Smooth muscle cell (in vitro differentiated cells): ENCODE data around the gene TENM4. TPM values are rescaled to one million over a fixed set of nuclear protein-coding genes. Genes with fewer than 3 reads are reported as not detected.

ENCODE experiments used
- DNase-seq: peaks from one replicate; lab custom pipeline; 2025; ENCODE audit not compliant: unreplicated experiment; lab: John Stamatoyannopoulos, UW
- H2AFZ ChIP-seq: fragments of 200-600 bp; sonication (generic); 2 replicates; pipeline ENCODE4 v1.6.0; 2016; ENCODE audit warnings: antibody characterized with exemption, low read depth, mild to moderate bottlenecking
- H3F3A ChIP-seq: fragments of 200-600 bp; sonication (generic); 2 replicates; pipeline ENCODE4 v1.6.0; 2017; ENCODE audit warnings: antibody characterized with exemption, low read depth
- H3K27ac ChIP-seq: fragments of 200-600 bp; sonication (generic); 2 replicates; pipeline ENCODE4 v1.5.1; 2016; ENCODE audit warnings: low read depth, mild to moderate bottlenecking
- H3K27me3 ChIP-seq: fragments of 200-600 bp; sonication (generic); 2 replicates; pipeline ENCODE4 v1.6.1; 2016; ENCODE audit warnings: low read depth, mild to moderate bottlenecking
- H3K36me3 ChIP-seq: fragments of 200-600 bp; sonication (generic); 2 replicates; pipeline ENCODE4 v1.5.1; 2016; ENCODE audit warnings: low read depth
- H3K4me1 ChIP-seq: fragments of 200-600 bp; sonication (generic); 2 replicates; pipeline ENCODE4 v1.5.1; 2016; ENCODE audit warnings: low read depth
- H3K4me2 ChIP-seq: fragments of 200-600 bp; sonication (generic); 2 replicates; pipeline ENCODE4 v1.6.0; 2016; ENCODE audit warnings: mild to moderate bottlenecking
- H3K4me3 ChIP-seq: fragments of 200-600 bp; sonication (generic); 2 replicates; pipeline ENCODE4 v1.5.1; 2016; ENCODE audit warnings: mild to moderate bottlenecking
- H3K79me2 ChIP-seq: fragments of 200-600 bp; sonication (generic); 2 replicates; pipeline ENCODE4 v1.6.0; 2016; ENCODE audit warnings: low read depth, mild to moderate bottlenecking
- H3K9ac ChIP-seq: fragments of 200-600 bp; sonication (generic); 2 replicates; pipeline ENCODE4 v1.6.0; 2016; ENCODE audit warnings: low read depth
- H3K9me3 ChIP-seq: fragments of 200-600 bp; sonication (generic); replicated peaks from 2 replicates; pipeline ENCODE4 v1.5.1; 2016; ENCODE audit warnings: low read depth
- H4K20me1 ChIP-seq: fragments of 200-600 bp; sonication (generic); 2 replicates; pipeline ENCODE4 v1.6.0; 2016; ENCODE audit warnings: low read depth
- WGBS: methylation state at CpG from one replicate; pipeline ENCODE4 v1.1.7; 2016; ENCODE audit warnings: low lambda C conversion rate; 5-methylcytosine and 5-hydroxymethylcytosine counted together
- polyA plus RNA-seq: library from polyadenylated mRNA; unstranded; fragments of >200 nt; fragmentation: Nextera tagmentation; extraction: Ambion mirVana; gene quantifications from 2 replicates; pipeline ENCODE4 v1.2.1, GENCODE V29; 2016
- total RNA-seq: library from RNA; depleted of rRNA; stranded (reverse); fragments of >200 nt; gene quantifications from 2 replicates; pipeline ENCODE4 v1.2.3, GENCODE V29; 2014
- TF ChIP-seq, protein P1 (sequence below): fragments of 200-600 bp; sonication (generic); IDR thresholded peaks from 2 replicates; pipeline ENCODE4 v1.5.1; 2017; ENCODE audit warnings: borderline replicate concordance, mild to moderate bottlenecking, antibody characterized with exemption; ENCODE audit not compliant: insufficient read depth, poor library complexity, severe bottlenecking

The TENM4 gene
- total and polyA plus RNA-seq, 2 experiments from 2014 or later = 31.6 to 38.2 TPM

DNA sequence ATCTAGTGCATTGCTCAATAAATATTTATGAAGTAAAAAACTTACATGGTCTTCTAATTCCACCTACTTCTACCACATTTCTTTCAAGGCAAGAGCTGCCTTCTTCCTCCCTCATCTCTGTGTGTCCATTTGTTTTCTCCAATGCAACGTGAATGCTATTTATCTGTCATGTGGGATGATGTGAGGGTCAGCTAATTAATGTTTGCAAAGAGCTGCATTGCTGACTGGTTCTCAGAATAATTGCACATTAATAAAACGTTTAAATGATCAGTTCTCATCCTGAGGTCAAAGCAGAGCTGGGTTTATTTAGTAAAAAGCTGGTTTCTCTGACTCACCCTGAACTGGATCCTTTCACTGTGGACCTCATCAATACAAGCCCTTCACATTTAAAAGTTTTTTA is 8.7 kb downstream of the TENM4 start:
- no peak overlapping the region for H3K4me2 ChIP-seq
- H3K27me3 ChIP-seq = peaks cover 9% of the 10 kb centered on the region
- H3F3A ChIP-seq = no peaks in the 10 kb centered on the region
- H3K27ac ChIP-seq = peak overlapping the region; percentile 39
- no peaks in the 10 kb centered on the region for H3K36me3 ChIP-seq
- no peak overlapping the region for H3K9ac ChIP-seq
- no peak overlapping the region for H2AFZ ChIP-seq
- H3K4me3 ChIP-seq = no peak overlapping the region
- TF ChIP-seq, protein P1, sequence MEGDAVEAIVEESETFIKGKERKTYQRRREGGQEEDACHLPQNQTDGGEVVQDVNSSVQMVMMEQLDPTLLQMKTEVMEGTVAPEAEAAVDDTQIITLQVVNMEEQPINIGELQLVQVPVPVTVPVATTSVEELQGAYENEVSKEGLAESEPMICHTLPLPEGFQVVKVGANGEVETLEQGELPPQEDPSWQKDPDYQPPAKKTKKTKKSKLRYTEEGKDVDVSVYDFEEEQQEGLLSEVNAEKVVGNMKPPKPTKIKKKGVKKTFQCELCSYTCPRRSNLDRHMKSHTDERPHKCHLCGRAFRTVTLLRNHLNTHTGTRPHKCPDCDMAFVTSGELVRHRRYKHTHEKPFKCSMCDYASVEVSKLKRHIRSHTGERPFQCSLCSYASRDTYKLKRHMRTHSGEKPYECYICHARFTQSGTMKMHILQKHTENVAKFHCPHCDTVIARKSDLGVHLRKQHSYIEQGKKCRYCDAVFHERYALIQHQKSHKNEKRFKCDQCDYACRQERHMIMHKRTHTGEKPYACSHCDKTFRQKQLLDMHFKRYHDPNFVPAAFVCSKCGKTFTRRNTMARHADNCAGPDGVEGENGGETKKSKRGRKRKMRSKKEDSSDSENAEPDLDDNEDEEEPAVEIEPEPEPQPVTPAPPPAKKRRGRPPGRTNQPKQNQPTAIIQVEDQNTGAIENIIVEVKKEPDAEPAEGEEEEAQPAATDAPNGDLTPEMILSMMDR = no peak
- H3K79me2 ChIP-seq = peaks cover 90% of the 10 kb centered on the region
- H3K4me1 ChIP-seq = no peaks in the 10 kb centered on the region
- no peak for DNase-seq
- no peaks in the 10 kb centered on the region for H3K9me3 ChIP-seq
- H4K20me1 ChIP-seq = peaks cover 98% of the 10 kb centered on the region
- WGBS = 45% methylated on average over 2 of the region's 2 CpGs

DNA sequence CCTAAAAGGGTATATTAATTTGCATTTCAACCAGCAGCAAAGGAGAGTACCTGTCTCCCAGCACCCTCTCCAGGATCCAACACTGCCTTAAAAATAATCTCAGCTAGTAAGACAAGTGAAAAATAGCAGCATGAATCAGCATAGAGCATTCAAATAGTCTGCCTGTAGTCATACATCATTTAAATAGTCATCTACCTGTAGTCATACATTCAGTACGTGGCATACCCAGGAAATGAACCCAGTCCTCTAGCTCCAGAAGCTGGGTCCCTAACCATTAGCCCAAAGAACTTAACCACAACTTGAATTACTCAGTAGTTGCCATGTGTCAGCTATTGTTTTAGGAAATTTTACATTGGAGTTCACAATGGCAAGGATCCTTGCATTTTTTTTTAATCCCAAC is 9.3 kb downstream of the TENM4 start:
- peaks cover 90% of the 10 kb centered on the region for H3K79me2 ChIP-seq
- no peaks in the 10 kb centered on the region for H3K36me3 ChIP-seq
- DNase-seq = no peak
- peak overlapping the region; percentile 53 for H3K27ac ChIP-seq
- H3K4me2 ChIP-seq = peak overlapping the region; percentile 10
- WGBS = 27% methylated on average over 1 of the region's 1 CpG
- no peak overlapping the region for H3K9ac ChIP-seq
- peaks cover 95% of the 10 kb centered on the region for H4K20me1 ChIP-seq
- no peak overlapping the region for H3K4me3 ChIP-seq
- no peaks in the 10 kb centered on the region for H3K9me3 ChIP-seq
- no peaks in the 10 kb centered on the region for H3F3A ChIP-seq
- no peak overlapping the region for H2AFZ ChIP-seq
- TF ChIP-seq, protein P1 = no peak
- H3K27me3 ChIP-seq = peaks cover 3% of the 10 kb centered on the region
- H3K4me1 ChIP-seq = no peaks in the 10 kb centered on the region

DNA sequence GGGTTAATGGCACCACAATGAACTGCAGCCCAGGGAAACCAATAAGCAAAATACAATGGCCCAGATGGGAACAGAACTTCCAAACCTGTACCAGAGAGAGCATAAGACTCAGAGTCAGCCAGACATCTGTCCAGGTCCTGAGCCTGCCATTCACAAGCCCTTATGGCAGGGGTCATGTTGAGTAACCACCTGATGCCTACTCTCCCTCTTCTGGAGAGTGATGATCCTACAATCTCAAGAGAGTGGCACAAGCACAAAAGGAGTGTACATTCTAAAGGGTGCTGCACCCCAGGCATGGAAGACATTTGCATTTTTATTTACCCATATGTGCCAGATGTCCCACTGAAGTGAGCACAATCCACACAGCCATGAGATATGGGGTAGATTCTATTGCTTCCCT is 10.6 kb downstream of the TENM4 start:
- Histone ChIP-seq H3K27ac (no peak overlapping the region), H3K9ac (no peak overlapping the region), H4K20me1 (peaks cover 93% of the 10 kb centered on the region), H3K4me3 (no peak overlapping the region), H3K4me1 (no peaks in the 10 kb centered on the region), H2AFZ (no peak overlapping the region), H3K4me2 (no peak overlapping the region), H3K27me3 (no peaks in the 10 kb centered on the region), H3F3A (no peaks in the 10 kb centered on the region), H3K36me3 (no peaks in the 10 kb centered on the region), H3K79me2 (peaks cover 83% of the 10 kb centered on the region), H3K9me3 (no peaks in the 10 kb centered on the region)
- TF ChIP-seq, protein P1 = no peak
- no peak for DNase-seq

DNA sequence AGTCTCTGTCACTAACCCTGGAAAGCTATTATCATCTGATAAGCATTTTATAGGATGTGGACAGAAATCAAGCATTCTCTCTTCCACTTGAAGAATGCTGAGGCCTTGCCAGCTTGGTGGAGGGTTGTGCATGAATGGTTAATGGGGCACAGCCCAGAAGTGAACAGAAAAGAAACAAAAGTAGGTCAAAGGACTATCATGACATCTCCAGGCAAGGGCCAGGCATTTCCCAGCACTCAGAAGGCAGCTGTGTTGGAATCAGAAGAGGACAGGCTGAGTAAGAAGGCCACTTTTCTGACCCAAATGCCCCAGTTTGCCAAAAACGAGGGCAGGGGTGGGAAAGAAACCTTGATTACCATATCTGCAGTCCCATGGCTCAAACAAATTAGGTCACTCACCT is 12.4 kb downstream of the TENM4 start:
- TF ChIP-seq, protein P1 = no peak
- no peak for DNase-seq
- H3K4me1 ChIP-seq = no peaks in the 10 kb centered on the region
- no peak overlapping the region for H3K9ac ChIP-seq
- no peaks in the 10 kb centered on the region for H3K9me3 ChIP-seq
- H4K20me1 ChIP-seq = peaks cover 84% of the 10 kb centered on the region
- no peaks in the 10 kb centered on the region for H3K27me3 ChIP-seq
- H3K27ac ChIP-seq = no peak overlapping the region
- no peak overlapping the region for H3K4me3 ChIP-seq
- H3F3A ChIP-seq = no peaks in the 10 kb centered on the region
- no peaks in the 10 kb centered on the region for H3K36me3 ChIP-seq
- no peak overlapping the region for H3K4me2 ChIP-seq
- peaks cover 73% of the 10 kb centered on the region for H3K79me2 ChIP-seq
- H2AFZ ChIP-seq = no peak overlapping the region
- 76% methylated on average over 1 of the region's 1 CpG for WGBS
